Naive thymus-derived CD4-positive, alpha-beta T cell (primary cell): ENCODE results near the gene MLLT10. TPM values are rescaled to one million over a fixed set of nuclear protein-coding genes. Genes with fewer than 3 reads are reported as not detected.
"Not testable (repeated sequence)": the region's sequence is repeated elsewhere in the genome, so short reads cannot be mapped to it uniquely, and the experiment has no call there.

ENCODE experiments used
- ATAC-seq: fragments of 150-1000 bp; cut with Tn5 transposase; 2 replicates; pipeline ENCODE4 v1.10.0; 2021; ENCODE audit warnings: mild to moderate bottlenecking, moderate library complexity
- CTCF ChIA-PET: fragments of 350-600 bp; sonication (Branson Sonifier 250); formaldehyde crosslinking; loops from one replicate; lab custom pipeline; 2021; ENCODE audit warnings: antibody characterized with exemption; lab: Charles Lee
- POLR2A ChIA-PET: fragments of 350-600 bp; sonication (Branson Sonifier 250); formaldehyde crosslinking; loops from one replicate; lab custom pipeline; 2021; ENCODE audit warnings: antibody characterized with exemption, inconsistent platforms; lab: Charles Lee
- DNase-seq, 9 donors: peaks; one replicate each; pipeline versions ENCODE4 v3.0.0 to v3.0.0-alpha.2; 2020 to 2022; ENCODE audit warnings: mixed read lengths in 1 of 9
- H3K27ac ChIP-seq: one replicate; pipeline ENCODE4 v1.7.0; 2013; ENCODE audit warnings: mild to moderate bottlenecking, low read depth, low read length, moderate library complexity
- H3K27me3 ChIP-seq, 2 donors: one replicate each; pipeline ENCODE4 v1.7.0; 2013; ENCODE audit warnings: low read length in 2 of 2, mild to moderate bottlenecking in 2 of 2, moderate library complexity in 2 of 2; ENCODE audit not compliant: control insufficient read depth in 2 of 2, insufficient read depth in 2 of 2
- H3K36me3 ChIP-seq, 3 experiments: 1 replicate in 2 of 3; 2 replicates in 1 of 3; pipeline ENCODE4 v1.7.0; 2013; ENCODE audit warnings: low read length in 3 of 3, mild to moderate bottlenecking in 3 of 3, moderate library complexity in 1 of 3; ENCODE audit not compliant: insufficient read depth in 3 of 3, control insufficient read depth in 2 of 3
- H3K4me1 ChIP-seq, 2 donors: one replicate each; pipeline ENCODE4 v1.7.0; 2013; ENCODE audit warnings: low read length in 2 of 2, mild to moderate bottlenecking in 2 of 2, moderate library complexity in 1 of 2; ENCODE audit not compliant: control insufficient read depth in 2 of 2, insufficient read depth in 2 of 2
- H3K4me3 ChIP-seq: 2 replicates; pipeline ENCODE4 v1.7.0; 2013; ENCODE audit warnings: mild to moderate bottlenecking, low read length
- H3K9me3 ChIP-seq, 3 experiments: 1 replicate in 2 of 3; 2 replicates in 1 of 3; pipeline ENCODE4 v1.7.0; 2013; ENCODE audit warnings: low read length in 3 of 3; ENCODE audit not compliant: control insufficient read depth in 2 of 3
- H3K27ac Mint-ChIP-seq, 9 donors: one replicate each; pipeline ENCODE4 v1.8.0; 2020 to 2022; ENCODE audit warnings: mixed read lengths in 9 of 9, mild to moderate bottlenecking in 8 of 9, moderate library complexity in 5 of 9, inconsistent platforms in 2 of 9
- H3K27me3 Mint-ChIP-seq, 5 donors: one replicate each; pipeline ENCODE4 v1.8.0; 2021 to 2022; ENCODE audit warnings: mixed read lengths in 5 of 5, mild to moderate bottlenecking in 1 of 5
- H3K36me3 Mint-ChIP-seq, 5 donors: one replicate each; pipeline ENCODE4 v1.8.0; 2020 to 2022; ENCODE audit warnings: mixed read lengths in 5 of 5, mild to moderate bottlenecking in 3 of 5, inconsistent platforms in 1 of 5
- H3K4me1 Mint-ChIP-seq, 7 donors: one replicate each; pipeline ENCODE4 v1.8.0; 2020 to 2022; ENCODE audit warnings: mixed read lengths in 7 of 7, mild to moderate bottlenecking in 3 of 7, inconsistent platforms in 1 of 7
- H3K4me3 Mint-ChIP-seq, 10 donors: one replicate each; pipeline ENCODE4 v1.8.0; 2020 to 2022; ENCODE audit warnings: mild to moderate bottlenecking in 10 of 10, mixed read lengths in 10 of 10, moderate library complexity in 6 of 10, inconsistent platforms in 2 of 10
- H3K9me3 Mint-ChIP-seq, 11 donors: one replicate each; pipeline ENCODE4 v1.8.0; 2020 to 2022; ENCODE audit warnings: mixed read lengths in 11 of 11, mild to moderate bottlenecking in 4 of 11, inconsistent platforms in 1 of 11, moderate library complexity in 1 of 11
- intact Hi-C, 2 donors: fragments of 100-400 bp; cut with micrococcal nuclease; formaldehyde crosslinking; loops; one replicate each; pipeline ENCODE4 v1.15.1; 2023
- polyA plus RNA-seq, 2 donors: library from polyadenylated mRNA; unstranded; fragments of 300-500 nt; fragmentation: Illumina TruSeq; gene quantifications; one replicate each; pipeline ENCODE4 v1.2.3, GENCODE V29; 2021
- total RNA-seq, 6 experiments: library from RNA in 5 of 6; stranded (reverse) in 5 of 6; gene quantifications; 1 replicate in 5 of 6; 2 replicates in 1 of 6; pipeline ENCODE4 v1.2.3 and lab custom pipeline; 2021 to 2026

MLLT10 gene
- total and polyA plus RNA-seq, 7 experiments from 2014 or later = 6.0 to 74.2 (median 61.2) TPM

- DNase-seq = no peak
- ChIA-PET CTCF (no interaction called here), POLR2A (no interaction called here)
- Histone ChIP-seq H3K4me3 (no peak overlapping the region), H3K9me3 (peaks cover 0 to 3% (median 0%) of the 10 kb centered on the region in 3 experiments), H3K4me1 (peaks cover 14 to 21% of the 10 kb centered on the region in 2 donors), H3K27me3 (no peaks in the 10 kb centered on the region), H3K27ac (no peak overlapping the region), H3K36me3 (peaks cover 0 to 5% (median 0%) of the 10 kb centered on the region in 3 experiments)
- H3K9me3 Mint-ChIP-seq = peaks cover 0 to 19% (median 6%) of the 10 kb centered on the region in 11 donors
- H3K4me3 Mint-ChIP-seq = no peak overlapping the region
- intact Hi-C loops = no loop called here
- peak overlapping the region in 3 of 9 donors; percentile 29 to 57 (median 29) for H3K27ac Mint-ChIP-seq
- H3K27me3 Mint-ChIP-seq = peaks cover 0 to 5% (median 0%) of the 10 kb centered on the region in 5 donors
- H3K36me3 Mint-ChIP-seq = peaks cover 24 to 52% (median 44%) of the 10 kb centered on the region in 5 donors
- no peak for ATAC-seq
- peaks cover 33 to 56% (median 52%) of the 10 kb centered on the region in 7 donors for H3K4me1 Mint-ChIP-seq
Observed at GRCh38 chr10:21705828-21706176, 171.8 kb downstream of the MLLT10 start.

DNA sequence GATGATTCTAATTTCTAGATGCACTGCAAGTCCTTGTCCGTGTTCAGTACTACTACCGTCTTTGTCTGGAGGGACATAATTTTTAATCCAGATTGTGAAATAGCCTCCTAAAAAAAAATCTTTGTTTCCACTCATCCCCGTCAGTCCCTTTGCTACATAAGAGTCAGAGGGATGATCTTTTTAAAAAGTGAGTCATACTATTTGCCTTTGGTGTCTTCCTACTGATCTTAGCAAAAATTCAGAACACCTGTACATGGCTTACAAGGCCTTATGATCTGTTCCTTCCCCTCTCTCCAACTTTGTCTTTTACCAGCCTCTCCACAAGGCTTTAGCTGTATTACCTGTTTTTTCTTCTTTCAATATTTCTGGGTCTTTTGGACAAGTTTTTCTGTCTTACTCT lies 173.5 kb downstream of the MLLT10 start:
- Histone ChIP-seq H3K9me3 (no peaks in the 10 kb centered on the region), H3K4me1 (peaks cover 10 to 18% of the 10 kb centered on the region in 2 donors), H3K27ac (no peak overlapping the region), H3K27me3 (no peaks in the 10 kb centered on the region), H3K4me3 (no peak overlapping the region), H3K36me3 (peaks cover 0 to 5% (median 0%) of the 10 kb centered on the region in 3 experiments)
- DNase-seq (no peak), ATAC-seq (no peak)
- Mint-ChIP-seq H3K27me3 (peaks cover 0 to 5% (median 0%) of the 10 kb centered on the region in 5 donors), H3K9me3 (peaks cover 0 to 3% (median 0%) of the 10 kb centered on the region in 11 donors), H3K36me3 (peaks cover 19 to 45% (median 32%) of the 10 kb centered on the region in 5 donors), H3K27ac (peak overlapping the region in 2 of 9 donors; percentile 25 to 53), H3K4me1 (peaks cover 26 to 48% (median 44%) of the 10 kb centered on the region in 7 donors), H3K4me3 (no peak overlapping the region)
- POLR2A ChIA-PET = no interaction called here
- CTCF ChIA-PET = no interaction called here
- intact Hi-C loops = no loop called here

DNA sequence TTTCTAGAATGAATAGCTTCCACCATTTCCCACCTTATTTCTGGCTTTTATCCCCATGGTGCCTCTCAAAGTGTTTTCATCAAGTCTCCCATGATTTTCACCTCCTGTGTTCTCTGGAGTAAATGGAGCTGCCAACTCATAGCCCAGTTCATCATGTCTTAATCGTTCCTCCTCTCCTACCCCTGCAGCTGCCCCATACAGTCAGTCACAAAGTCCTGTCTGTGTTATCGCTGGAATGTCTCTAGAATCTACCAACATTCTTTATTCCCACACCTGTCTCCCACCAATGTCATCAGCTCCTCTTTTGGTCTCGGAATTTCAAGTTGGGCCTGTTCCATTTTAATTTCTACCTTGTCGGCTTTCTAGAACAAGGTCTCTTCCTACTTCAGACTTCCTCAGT lies 178.9 kb downstream of the MLLT10 start:
- POLR2A ChIA-PET = interaction anchor here (1.5 kb wide), 1 partner anchor 11 kb away, joined by 3 read pairs; no protein-coding TSS in a partner anchor
- Histone ChIP-seq H3K27me3 (no peaks in the 10 kb centered on the region), H3K9me3 (no peaks in the 10 kb centered on the region), H3K27ac (no peak overlapping the region), H3K4me3 (no peak overlapping the region), H3K4me1 (no peaks in the 10 kb centered on the region), H3K36me3 (peaks cover 0 to 28% (median 6%) of the 10 kb centered on the region in 3 experiments)
- Mint-ChIP-seq H3K4me1 (peaks cover 7 to 22% (median 14%) of the 10 kb centered on the region in 7 donors), H3K36me3 (peaks cover 26 to 54% (median 47%) of the 10 kb centered on the region in 5 donors), H3K27me3 (no peaks in the 10 kb centered on the region), H3K9me3 (peaks cover 0 to 2% (median 0%) of the 10 kb centered on the region in 11 donors), H3K4me3 (no peak overlapping the region), H3K27ac (peak overlapping the region in 3 of 9 donors; percentile 13 to 20 (median 15))
- DNase-seq (no peak), ATAC-seq (no peak)
- intact Hi-C loops = loop anchor here in 1 of 2 donors (2.0 kb wide), 1 partner anchor 14 kb away; no protein-coding TSS in a partner anchor
- CTCF ChIA-PET = no interaction called here

DNA sequence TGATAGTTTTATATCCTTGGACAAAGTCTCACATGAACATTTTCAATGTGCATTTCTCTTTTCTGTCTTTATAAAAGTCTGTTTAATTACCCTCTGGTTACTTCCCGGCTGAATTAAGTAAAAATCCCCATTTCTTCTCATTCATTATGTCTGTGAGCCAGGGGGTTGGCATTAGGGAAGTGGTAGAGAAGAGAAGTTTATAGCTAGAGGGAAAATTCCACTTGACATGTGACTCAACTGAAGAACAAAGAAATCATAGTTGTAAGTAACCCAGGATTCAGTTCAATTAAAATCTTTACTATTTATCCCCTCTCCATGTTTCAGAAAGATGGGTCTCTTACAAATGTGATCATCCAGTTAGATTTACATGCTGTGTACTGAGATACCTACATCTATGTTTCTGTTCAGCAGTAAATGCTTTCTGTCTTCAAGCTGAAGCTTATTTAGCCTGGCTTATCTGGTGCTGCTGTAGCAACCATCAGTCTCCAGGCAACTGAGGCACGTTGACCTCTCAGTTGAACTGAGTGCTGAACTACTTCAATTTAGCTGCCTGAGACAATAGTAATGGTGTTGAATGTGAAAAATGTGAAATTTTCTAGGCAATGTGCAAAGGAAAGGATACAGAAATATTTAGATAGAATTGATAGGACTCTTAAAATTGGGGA lies 181.6 kb downstream of the MLLT10 start:
- no peak overlapping the region for H3K4me3 ChIP-seq
- H3K4me1 ChIP-seq = no peaks in the 10 kb centered on the region
- Mint-ChIP-seq H3K4me3 (no peak overlapping the region), H3K27me3 (no peaks in the 10 kb centered on the region), H3K4me1 (peaks cover 0 to 12% (median 7%) of the 10 kb centered on the region in 7 donors), H3K36me3 (peaks cover 17 to 54% (median 42%) of the 10 kb centered on the region in 5 donors), H3K9me3 (peaks cover 0 to 2% (median 0%) of the 10 kb centered on the region in 11 donors), H3K27ac (no peak overlapping the region)
- ChIA-PET POLR2A (interaction anchor here (0.6 to 0.7 kb wide), 3 partner anchors 9 to 827 kb away, joined by 3 to 4 read pairs (median 3); no protein-coding TSS in a partner anchor), CTCF (interaction anchor here (1.2 to 1.4 kb wide), 2 partner anchors 9 to 23 kb away, joined by 3 to 4 read pairs; no protein-coding TSS in a partner anchor)
- H3K36me3 ChIP-seq = peaks cover 0 to 23% (median 6%) of the 10 kb centered on the region in 3 experiments
- intact Hi-C loops = no loop called here
- no peaks in the 10 kb centered on the region for H3K9me3 ChIP-seq
- no peak overlapping the region for H3K27ac ChIP-seq
- no peaks in the 10 kb centered on the region for H3K27me3 ChIP-seq
- no peak for ATAC-seq
- DNase-seq = no peak

- intact Hi-C loops, H3K27me3 ChIP-seq, DNase-seq, POLR2A ChIA-PET, H3K9me3 Mint-ChIP-seq, H3K4me3 ChIP-seq, H3K27ac ChIP-seq, H3K27me3 Mint-ChIP-seq, ATAC-seq, H3K4me3 Mint-ChIP-seq, CTCF ChIA-PET, H3K4me1 ChIP-seq, H3K9me3 ChIP-seq: not testable (repeated sequence)
- H3K36me3 ChIP-seq = peaks cover 0 to 23% (median 6%) of the 10 kb centered on the region in 3 experiments
- Mint-ChIP-seq H3K27ac (peak overlapping the region in 3 of 9 donors; percentile 43 to 69 (median 46)), H3K36me3 (peaks cover 17 to 53% (median 39%) of the 10 kb centered on the region in 5 donors), H3K4me1 (peaks cover 0 to 14% (median 6%) of the 10 kb centered on the region in 7 donors)
Observed at GRCh38 chr10:21717437-21718054, 183.5 kb downstream of the MLLT10 start.

- H3K36me3 Mint-ChIP-seq = peaks cover 5 to 45% (median 28%) of the 10 kb centered on the region in 5 donors
- H3K27ac Mint-ChIP-seq = no peak overlapping the region
- DNase-seq (no peak), ATAC-seq (no peak)
- POLR2A ChIA-PET = no interaction called here
- no peaks in the 10 kb centered on the region for H3K9me3 Mint-ChIP-seq
- Histone ChIP-seq H3K9me3 (no peaks in the 10 kb centered on the region), H3K4me1 (peaks cover 0 to 5% of the 10 kb centered on the region in 2 donors), H3K27me3 (no peaks in the 10 kb centered on the region), H3K27ac (no peak overlapping the region), H3K4me3 (no peak overlapping the region), H3K36me3 (peaks cover 0 to 10% (median 6%) of the 10 kb centered on the region in 3 experiments)
- H3K27me3 Mint-ChIP-seq = no peaks in the 10 kb centered on the region
- no peak overlapping the region for H3K4me3 Mint-ChIP-seq
- H3K4me1 Mint-ChIP-seq = peaks cover 9 to 20% (median 13%) of the 10 kb centered on the region in 7 donors
- intact Hi-C loops = no loop called here
- CTCF ChIA-PET = no interaction called here
Observed at GRCh38 chr10:21719502-21719901, 185.5 kb downstream of the MLLT10 start.
